Dorsolateral prefrontal cortex (tissue), 118 donors: Measurements from ENCODE around the gene FREY1. TPM values are rescaled to one million over a fixed set of nuclear protein-coding genes. Genes with fewer than 3 reads are reported as not detected.

Experiments used
- total RNA-seq, 120 experiments: library from RNA; stranded (reverse); gene quantifications; one replicate each; pipeline versions ENCODE4 v1.2.3 to v1.2.4, GENCODE V29; 2022

The FREY1 gene
- total RNA-seq, 120 experiments from 2014 or later = 0.59 to 5.0 (median 1.4) TPM; not detected in 37

Other genes starting within 250 kb of the FREY1 start
- 100 to 1,000 TPM in 61 of 120 experiments, 10 to 100 TPM in 59; 51.7 to 159 (median 100) TPM for gene CHST1, start 241.6 kb downstream of the FREY1 start, total RNA-seq
- 10 to 100 TPM in 25 of 120 experiments, 1 to 10 TPM in 95; 5.6 to 14.4 (median 8.5) TPM for gene SLC35C1, start 102.1 kb downstream of the FREY1 start, total RNA-seq
- 100 to 1,000 TPM in 43 of 120 experiments, 10 to 100 TPM in 77; 65.9 to 159 (median 95.3) TPM for gene CRY2, start 59.8 kb downstream of the FREY1 start, total RNA-seq
- gene MAPK8IP1, start 21.6 kb downstream of the FREY1 start, total RNA-seq = 100 to 1,000 TPM; 164 to 333 (median 223) TPM
- 10 to 100 TPM; 26.7 to 59.7 (median 43.8) TPM for gene PEX16, start 10.6 kb upstream of the FREY1 start, total RNA-seq
- gene LARGE2, start 15.4 kb upstream of the FREY1 start, total RNA-seq = 1 to 10 TPM in 1 of 120 experiments, under 1 TPM in 5, not detected in 114; 0.29 to 1.3 (median 0.40) TPM
- gene PHF21A, start 214.2 kb upstream of the FREY1 start, total RNA-seq = 100 to 1,000 TPM in 106 of 120 experiments, 10 to 100 TPM in 14; 77.4 to 236 (median 117) TPM